Muscle of leg (tissue), 11 donors: Measurements from ENCODE around the gene PAWR. TPM values are rescaled to one million over a fixed set of nuclear protein-coding genes. Genes with fewer than 3 reads are reported as not detected.
"Not testable (repeated sequence)": the region's sequence is repeated elsewhere in the genome, so short reads cannot be mapped to it uniquely, and the experiment has no call there.

Experiments used
- DNase-seq: peaks from one replicate; pipeline ENCODE4 v3.0.0; 2013
- H3K27ac ChIP-seq: one replicate; pipeline ENCODE4 v1.5.1; 2013; ENCODE audit warnings: mild to moderate bottlenecking, low read length, control low read depth
- H3K27me3 ChIP-seq: one replicate; pipeline ENCODE4 v1.6.1; 2013; ENCODE audit warnings: low read length; ENCODE audit not compliant: control insufficient read depth, insufficient read depth
- H3K36me3 ChIP-seq: one replicate; pipeline ENCODE4 v1.6.1; 2013; ENCODE audit warnings: low read length; ENCODE audit not compliant: control insufficient read depth, insufficient read depth
- H3K4me1 ChIP-seq: one replicate; pipeline ENCODE4 v1.6.1; 2013; ENCODE audit warnings: low read length; ENCODE audit not compliant: control insufficient read depth, insufficient read depth
- H3K4me3 ChIP-seq: one replicate; pipeline ENCODE4 v1.5.1; 2013; ENCODE audit warnings: low read length, control low read depth
- H3K9me3 ChIP-seq: replicated peaks from 2 replicates; pipeline ENCODE4 v1.6.1; 2013; ENCODE audit warnings: low read depth, low read length; ENCODE audit not compliant: control insufficient read depth
- WGBS: methylation state at CpG from one replicate; pipeline ENCODE4 v1.1.5; 2013; ENCODE audit warnings: missing lambda C conversion rate; ENCODE audit not compliant: insufficient coverage; 5-methylcytosine and 5-hydroxymethylcytosine counted together
- polyA plus RNA-seq, 8 donors: library from polyadenylated mRNA; unstranded; fragments of 120-200 nt; gene quantifications; one replicate each; pipeline versions ENCODE4 v1.2.1 to v1.2.3, GENCODE V29; 2013; ENCODE audit warnings: inconsistent platforms in 1 of 8, low replicate concordance in 1 of 8; ENCODE audit not compliant: insufficient read length in 8 of 8, insufficient read depth in 1 of 8
- total RNA-seq: library from RNA; stranded (reverse); fragments of 120-200 nt; gene quantifications from one replicate; pipeline ENCODE4 v1.2.4, GENCODE V29; 2013

The PAWR gene
- total and polyA plus RNA-seq, 9 donors: 3.8 to 12.9 (median 7.6) TPM

GRCh38 chr12:79652521-79652920, 38.2 kb downstream of the PAWR start:
- H3K27me3 ChIP-seq: no peaks in the 10 kb centered on the region
- H3K9me3 ChIP-seq: no peaks in the 10 kb centered on the region
- no peaks in the 10 kb centered on the region for H3K36me3 ChIP-seq
- WGBS: no CpG with 5 or more reads among the region's 1 CpG
- DNase-seq: no peak
- no peaks in the 10 kb centered on the region for H3K4me1 ChIP-seq
- no peak overlapping the region for H3K27ac ChIP-seq
- no peak overlapping the region for H3K4me3 ChIP-seq

DNA sequence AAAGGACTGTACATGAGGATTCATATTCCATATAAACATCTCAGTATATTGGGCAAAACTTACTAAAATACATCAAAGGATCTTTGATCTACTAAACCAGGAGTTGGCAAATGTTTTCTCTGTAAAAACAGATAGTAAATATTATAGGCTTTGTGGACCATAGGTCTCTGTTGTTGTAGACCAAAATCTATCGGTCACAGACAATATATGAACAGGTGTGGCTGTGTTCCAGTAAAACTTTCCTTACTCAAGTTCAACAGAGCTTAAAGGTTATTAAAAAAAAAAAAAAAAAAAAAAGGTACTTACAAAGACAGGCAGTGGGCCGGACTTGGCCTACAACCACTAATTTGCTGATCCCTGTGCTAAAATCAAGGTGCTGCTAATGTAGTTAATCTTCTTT, 40.3 kb downstream of the PAWR start:
- Histone ChIP-seq H3K4me1 (no peaks in the 10 kb centered on the region), H3K36me3 (no peaks in the 10 kb centered on the region), H3K4me3 (no peak overlapping the region), H3K27me3 (no peaks in the 10 kb centered on the region), H3K27ac (no peak overlapping the region), H3K9me3 (no peaks in the 10 kb centered on the region)
- WGBS: no CpG with 5 or more reads among the region's 2 CpGs
- DNase-seq: no peak

DNA sequence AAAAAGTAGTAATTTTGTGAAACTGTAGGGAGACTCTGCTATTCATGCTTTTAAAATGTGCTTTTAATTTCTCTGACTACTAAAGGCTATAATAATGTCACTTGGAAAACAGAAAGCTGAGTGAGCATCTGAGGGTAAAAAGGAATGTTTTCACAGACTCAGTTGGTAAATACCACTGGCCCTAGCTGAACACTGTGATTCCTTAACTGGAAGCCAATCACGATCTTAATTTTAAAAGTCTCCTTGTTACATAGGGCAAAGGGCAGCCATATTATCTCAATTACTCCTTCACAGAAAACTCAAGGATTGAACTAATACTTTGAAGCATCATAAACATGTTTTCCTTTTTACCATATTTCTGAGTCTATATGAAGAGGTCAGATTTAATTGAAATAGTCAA, 41.9 kb downstream of the PAWR start:
- no CpG with 5 or more reads among the region's 1 CpG for WGBS
- Histone ChIP-seq H3K27ac (no peak overlapping the region), H3K36me3 (no peaks in the 10 kb centered on the region), H3K4me3 (no peak overlapping the region), H3K27me3 (no peaks in the 10 kb centered on the region), H3K9me3 (no peaks in the 10 kb centered on the region), H3K4me1 (no peaks in the 10 kb centered on the region)
- no peak for DNase-seq

- not testable (repeated sequence) for H3K9me3 ChIP-seq, H3K4me3 ChIP-seq, H3K27me3 ChIP-seq, H3K27ac ChIP-seq, H3K36me3 ChIP-seq, H3K4me1 ChIP-seq, DNase-seq
- no CpG with 5 or more reads among the region's 4 CpGs for WGBS
Observed at GRCh38 chr12:79646843-79647242, 43.9 kb downstream of the PAWR start.

- H3K27ac ChIP-seq: no peak overlapping the region
- no peaks in the 10 kb centered on the region for H3K27me3 ChIP-seq
- no peaks in the 10 kb centered on the region for H3K36me3 ChIP-seq
- no peaks in the 10 kb centered on the region for H3K4me1 ChIP-seq
- H3K9me3 ChIP-seq: no peaks in the 10 kb centered on the region
- peak; percentile 12 for DNase-seq
- H3K4me3 ChIP-seq: no peak overlapping the region
Observed at GRCh38 chr12:79645235-79645630, 45.5 kb downstream of the PAWR start.

- no peak overlapping the region for H3K4me3 ChIP-seq
- no peaks in the 10 kb centered on the region for H3K36me3 ChIP-seq
- H3K27me3 ChIP-seq: no peaks in the 10 kb centered on the region
- DNase-seq: no peak
- H3K9me3 ChIP-seq: no peaks in the 10 kb centered on the region
- no CpG with 5 or more reads among the region's 4 CpGs for WGBS
- no peak overlapping the region for H3K27ac ChIP-seq
- no peaks in the 10 kb centered on the region for H3K4me1 ChIP-seq
Observed at GRCh38 chr12:79644274-79645234, 46.2 kb downstream of the PAWR start.

DNA sequence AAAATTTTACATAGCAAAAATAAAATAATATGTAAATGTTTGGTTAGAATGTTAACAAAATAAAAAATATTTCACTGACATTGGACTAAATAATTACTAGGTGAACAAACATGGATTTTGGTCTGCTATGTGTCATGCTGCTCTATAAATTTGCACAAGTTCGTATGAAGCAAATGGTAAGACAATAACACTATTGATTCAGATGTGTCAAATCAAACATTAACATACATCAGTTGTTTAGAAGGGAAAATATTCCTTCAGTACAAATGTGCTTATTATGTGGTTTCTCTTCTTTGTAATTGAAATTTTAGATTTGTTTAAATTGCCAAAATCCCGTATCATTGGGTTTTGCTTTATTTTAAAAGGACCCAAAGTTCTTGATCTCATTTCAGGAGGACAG, 46.9 kb downstream of the PAWR start:
- H3K27me3 ChIP-seq: no peaks in the 10 kb centered on the region
- H3K36me3 ChIP-seq: no peaks in the 10 kb centered on the region
- H3K27ac ChIP-seq: no peak overlapping the region
- no peaks in the 10 kb centered on the region for H3K4me1 ChIP-seq
- H3K4me3 ChIP-seq: no peak overlapping the region
- DNase-seq: no peak
- WGBS: no CpG with 5 or more reads among the region's 2 CpGs
- H3K9me3 ChIP-seq: no peaks in the 10 kb centered on the region

- Histone ChIP-seq H3K36me3 (no peaks in the 10 kb centered on the region), H3K4me3 (no peak overlapping the region), H3K27ac (no peak overlapping the region), H3K4me1 (no peaks in the 10 kb centered on the region), H3K9me3 (no peaks in the 10 kb centered on the region), H3K27me3 (no peaks in the 10 kb centered on the region)
- no peak for DNase-seq
- no CpG with 5 or more reads among the region's 2 CpGs for WGBS
Observed at GRCh38 chr12:79638490-79638889, 52.3 kb downstream of the PAWR start.

DNA sequence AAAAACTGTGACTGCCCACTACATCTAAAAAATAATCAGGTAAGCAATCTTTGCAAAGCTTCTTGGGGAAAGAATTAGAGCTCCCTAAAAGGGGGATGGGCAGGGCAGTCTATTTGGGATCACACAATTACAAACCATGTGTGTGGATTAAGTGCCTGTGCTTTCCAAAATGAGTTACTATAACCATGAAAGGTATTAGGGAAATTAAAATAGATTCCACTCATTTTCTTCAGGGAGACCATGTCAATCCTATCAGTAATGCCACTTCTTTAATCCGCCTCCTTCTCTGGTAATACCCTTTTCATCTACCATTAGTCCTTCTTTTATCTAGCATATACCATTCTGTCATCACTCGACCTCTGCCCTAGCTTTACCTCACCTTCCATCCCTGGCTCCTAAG, 53.7 kb downstream of the PAWR start:
- no peaks in the 10 kb centered on the region for H3K36me3 ChIP-seq
- H3K27ac ChIP-seq: no peak overlapping the region
- no peak for DNase-seq
- 100% methylated on average over 1 of the region's 2 CpGs for WGBS
- H3K4me1 ChIP-seq: no peaks in the 10 kb centered on the region
- no peaks in the 10 kb centered on the region for H3K27me3 ChIP-seq
- no peak overlapping the region for H3K4me3 ChIP-seq
- H3K9me3 ChIP-seq: no peaks in the 10 kb centered on the region

GRCh38 chr12:79635676-79636075, 55.1 kb downstream of the PAWR start:
- Histone ChIP-seq H3K27ac (no peak overlapping the region), H3K4me1 (no peaks in the 10 kb centered on the region), H3K36me3 (no peaks in the 10 kb centered on the region), H3K27me3 (no peaks in the 10 kb centered on the region), H3K9me3 (no peaks in the 10 kb centered on the region), H3K4me3 (no peak overlapping the region)
- DNase-seq: no peak
